GM19025 (cell line): Measurements from ENCODE around the gene PRKACB.
"Not testable (repeated sequence)": the region's sequence is repeated elsewhere in the genome, so short reads cannot be mapped to it uniquely, and the experiment has no call there.

Experiments
- ATAC-seq: cut with Tn5 transposase; IDR thresholded peaks from one replicate; pipeline ENCODE4 v1.9.1; 2021; ENCODE audit warnings: mild to moderate bottlenecking, low read depth, moderate library complexity; ENCODE audit not compliant: unreplicated experiment

Gene PRKACB

DNA sequence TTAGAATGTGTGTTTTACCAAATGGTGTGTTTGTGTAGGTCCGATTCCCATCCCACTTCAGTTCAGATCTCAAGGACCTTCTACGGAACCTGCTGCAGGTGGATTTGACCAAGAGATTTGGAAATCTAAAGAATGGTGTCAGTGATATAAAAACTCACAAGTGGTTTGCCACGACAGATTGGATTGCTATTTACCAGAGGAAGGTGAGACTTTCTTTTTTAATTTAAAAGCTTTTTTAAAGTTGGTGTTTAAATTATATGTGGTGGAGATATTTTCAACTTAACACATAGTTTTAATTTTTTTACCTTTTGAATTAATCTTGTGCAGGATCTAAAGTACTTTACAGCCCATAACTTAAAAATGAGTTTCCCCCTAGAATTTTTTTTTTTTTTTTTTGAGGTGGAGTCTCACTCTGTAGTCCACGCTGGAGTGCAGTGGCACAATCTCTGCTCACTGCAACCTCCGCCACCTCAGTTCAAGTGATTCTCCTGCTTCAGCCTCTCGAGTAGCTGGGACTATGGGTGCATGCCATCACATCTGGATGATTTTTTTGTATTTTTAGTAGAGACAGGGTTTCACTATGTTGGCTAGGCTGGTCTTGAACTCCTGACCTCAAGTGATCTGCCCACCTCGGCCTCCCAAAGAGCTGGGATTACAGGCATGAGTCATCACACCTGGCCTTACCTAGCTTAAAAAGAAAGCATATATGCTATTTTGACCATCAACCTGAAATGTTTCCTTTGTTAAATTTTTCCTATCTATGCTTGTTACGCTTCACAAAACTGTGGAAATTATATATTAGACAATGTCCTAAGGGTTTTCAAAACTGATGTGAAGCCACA, 70.3 kb downstream of the PRKACB start:
- ATAC-seq = no peak

DNA sequence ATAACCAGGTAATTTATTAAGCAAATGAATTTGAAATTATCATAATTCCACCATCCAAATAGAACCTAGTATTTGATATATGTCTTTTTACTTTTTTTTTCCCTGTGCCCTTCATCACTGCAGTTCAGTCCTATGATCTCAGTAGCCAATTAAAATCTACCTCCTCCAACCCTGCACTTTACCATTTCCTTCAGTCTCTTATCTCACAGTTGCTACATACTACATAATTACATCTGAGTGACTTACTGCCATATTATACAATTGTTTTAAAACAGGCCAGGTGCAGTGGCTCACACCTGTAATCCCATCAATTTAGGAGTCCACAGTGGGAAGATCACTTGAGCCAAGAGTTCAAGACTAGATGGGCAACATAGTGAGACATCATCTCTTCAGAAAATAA, 73.2 kb downstream of the PRKACB start:
- ATAC-seq = no peak

DNA sequence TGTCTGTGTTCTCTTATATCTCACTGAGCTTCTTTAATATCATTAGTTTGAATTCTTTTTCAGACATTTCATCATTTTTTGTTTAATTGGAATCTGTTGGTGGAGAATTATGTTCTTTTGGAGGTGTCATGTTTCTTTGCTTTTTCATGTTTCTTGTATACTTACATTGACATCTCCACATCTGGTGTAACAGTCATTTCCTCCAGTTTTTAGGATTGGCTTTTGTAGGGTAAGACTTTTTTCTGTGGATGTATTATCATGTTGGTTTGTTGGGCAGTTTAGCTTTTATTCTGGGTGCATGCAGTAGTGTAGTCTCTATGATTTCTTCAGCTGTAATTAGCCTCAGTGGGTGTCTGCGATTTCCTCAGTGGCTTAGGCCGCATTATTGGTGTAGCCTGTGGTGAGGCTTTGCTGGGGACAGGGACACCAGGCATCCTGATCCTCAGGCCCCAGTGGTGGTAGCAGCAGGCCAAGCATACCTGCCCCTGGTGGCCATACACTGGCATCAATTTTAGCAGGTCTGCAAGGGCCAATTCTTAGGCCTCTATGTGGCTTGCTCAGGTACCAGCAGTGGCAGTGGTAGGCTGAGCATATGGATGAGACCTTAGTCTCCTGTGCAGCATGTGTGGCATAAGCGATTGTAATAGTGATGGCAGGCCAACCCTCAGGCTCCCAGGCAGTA, 79.8 kb downstream of the PRKACB start:
- ATAC-seq = no peak

DNA sequence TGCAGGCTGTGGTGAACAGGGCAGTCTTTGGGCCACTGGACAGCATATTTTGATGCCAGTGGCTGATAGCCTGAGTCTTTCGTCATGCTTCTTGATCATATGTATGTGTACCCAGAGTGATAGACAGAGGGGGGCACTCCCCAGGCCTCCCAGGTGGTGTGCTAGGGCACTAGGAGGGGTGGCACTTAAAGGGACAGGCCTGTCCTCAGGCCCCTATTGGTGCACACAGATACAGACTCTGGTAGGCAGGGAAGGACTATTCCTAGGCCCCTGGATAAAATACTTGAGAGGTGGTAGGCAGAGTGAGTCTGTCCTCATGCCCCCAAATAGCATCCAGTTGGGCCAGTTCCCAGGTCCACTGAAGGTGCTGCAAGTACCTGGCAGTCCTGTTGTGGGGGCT, 80.8 kb downstream of the PRKACB start:
- no peak for ATAC-seq

DNA sequence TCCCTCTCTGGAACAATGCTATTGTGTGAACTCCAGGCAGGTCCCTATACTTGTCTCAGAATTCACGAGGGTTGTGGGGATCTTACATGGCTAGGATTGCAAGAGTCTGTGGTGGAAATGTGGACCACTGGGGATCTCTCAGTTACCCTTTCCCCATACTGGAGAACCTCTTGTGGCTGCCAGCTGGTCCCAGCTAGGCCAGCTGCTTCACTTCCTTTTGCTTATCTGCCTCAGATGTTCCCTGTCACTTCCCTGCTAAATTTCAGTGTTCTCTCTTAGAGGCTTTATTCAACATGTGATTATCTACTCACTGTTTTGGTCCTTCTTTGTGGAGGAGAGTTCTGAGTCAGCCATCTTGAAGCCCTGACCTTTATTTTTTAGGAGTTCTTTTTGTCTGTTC, 81.6 kb downstream of the PRKACB start:
- ATAC-seq = no peak

DNA sequence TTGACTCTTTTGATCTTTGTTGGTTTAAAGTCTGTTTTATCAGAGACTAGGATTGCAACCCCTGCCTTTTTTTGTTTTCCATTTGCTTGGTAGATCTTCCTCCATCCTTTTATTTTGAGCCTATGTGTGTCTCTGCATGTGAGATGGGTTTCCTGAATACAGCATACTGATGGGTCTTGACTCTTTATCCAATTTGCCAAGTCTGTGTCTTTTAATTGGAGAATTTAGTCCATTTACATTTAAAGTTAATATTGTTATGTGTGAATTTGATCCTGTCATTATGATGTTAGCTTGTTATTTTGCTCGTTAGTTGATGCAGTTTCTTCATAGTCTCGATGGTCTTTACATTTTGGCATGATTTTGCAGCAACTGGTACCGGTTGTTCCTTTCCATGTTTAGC, 88.6 kb downstream of the PRKACB start:
- not testable (repeated sequence) for ATAC-seq

DNA sequence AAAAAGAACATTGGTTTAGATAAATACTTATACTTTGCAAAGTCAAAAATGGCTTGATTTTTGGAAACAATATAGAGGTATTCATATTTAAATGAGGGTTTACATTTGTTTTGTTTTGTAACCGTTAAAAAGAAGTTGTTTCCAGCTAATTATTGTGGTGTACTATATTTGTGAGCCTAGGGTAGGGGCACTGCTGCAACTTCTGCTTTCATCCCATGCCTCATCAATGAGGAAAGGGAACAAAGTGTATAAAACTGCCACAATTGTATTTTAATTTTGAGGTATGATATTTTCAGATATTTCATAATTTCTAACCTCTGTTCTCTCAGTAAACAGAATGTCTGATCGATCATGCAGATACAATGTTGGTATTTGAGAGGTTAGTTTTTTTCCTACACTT, 92.2 kb downstream of the PRKACB start:
- ATAC-seq = no peak

DNA sequence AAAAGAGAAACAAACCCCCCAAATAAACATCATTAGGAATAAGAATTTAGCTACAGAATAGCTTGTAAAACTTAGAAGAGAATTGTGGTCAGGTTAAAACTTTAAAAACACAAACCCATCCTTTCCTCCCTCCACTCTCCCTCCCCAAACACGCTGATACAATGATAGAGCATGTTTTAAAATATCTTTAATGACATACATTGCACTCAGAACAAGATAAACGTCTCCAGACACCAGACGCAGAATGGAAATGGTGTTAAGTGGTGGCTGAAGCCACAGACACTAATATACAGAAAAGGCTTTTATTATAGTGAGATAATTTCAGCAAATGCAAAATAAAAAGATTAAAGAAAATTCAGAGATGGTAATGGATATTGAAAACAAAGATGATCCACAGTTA, 98.6 kb downstream of the PRKACB start:
- no peak for ATAC-seq

DNA sequence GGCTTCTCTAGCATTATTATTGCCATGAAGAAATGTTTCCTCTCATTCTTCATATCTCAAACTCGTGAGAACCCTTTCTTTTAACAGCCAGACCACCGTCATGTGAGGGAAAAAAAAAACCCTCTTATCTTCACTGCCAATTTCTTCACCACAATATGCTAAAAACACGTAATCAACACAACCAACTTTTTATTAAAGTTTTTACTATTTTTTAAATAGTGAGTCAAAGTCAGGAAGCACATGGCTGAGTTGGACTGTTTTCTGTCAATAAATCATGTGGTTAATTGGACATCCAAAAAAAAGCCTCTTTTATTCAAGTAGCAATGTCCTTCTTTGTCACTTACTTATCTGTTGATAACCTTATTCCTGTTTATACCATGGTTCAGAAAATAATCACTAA, 101.5 kb downstream of the PRKACB start:
- no peak for ATAC-seq

DNA sequence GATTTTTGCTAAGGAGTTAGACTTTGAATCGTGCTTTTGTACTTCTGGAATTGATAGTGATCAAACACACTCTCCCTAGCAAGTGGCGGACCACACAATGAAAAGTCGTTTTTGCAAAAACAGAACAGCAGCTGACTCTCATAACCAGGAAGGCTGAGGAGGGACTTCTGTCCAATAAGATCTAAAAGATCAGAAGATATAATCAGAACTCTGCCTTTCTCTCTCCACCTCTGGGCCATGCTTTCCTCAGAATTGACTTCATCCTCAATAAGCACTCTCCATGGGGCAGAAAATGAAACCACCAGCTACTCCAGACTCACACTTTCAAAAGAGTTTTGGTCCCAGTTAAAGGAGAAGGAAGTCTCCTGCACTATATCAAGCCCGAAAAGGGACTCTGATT, 102.1 kb downstream of the PRKACB start:
- no peak for ATAC-seq

DNA sequence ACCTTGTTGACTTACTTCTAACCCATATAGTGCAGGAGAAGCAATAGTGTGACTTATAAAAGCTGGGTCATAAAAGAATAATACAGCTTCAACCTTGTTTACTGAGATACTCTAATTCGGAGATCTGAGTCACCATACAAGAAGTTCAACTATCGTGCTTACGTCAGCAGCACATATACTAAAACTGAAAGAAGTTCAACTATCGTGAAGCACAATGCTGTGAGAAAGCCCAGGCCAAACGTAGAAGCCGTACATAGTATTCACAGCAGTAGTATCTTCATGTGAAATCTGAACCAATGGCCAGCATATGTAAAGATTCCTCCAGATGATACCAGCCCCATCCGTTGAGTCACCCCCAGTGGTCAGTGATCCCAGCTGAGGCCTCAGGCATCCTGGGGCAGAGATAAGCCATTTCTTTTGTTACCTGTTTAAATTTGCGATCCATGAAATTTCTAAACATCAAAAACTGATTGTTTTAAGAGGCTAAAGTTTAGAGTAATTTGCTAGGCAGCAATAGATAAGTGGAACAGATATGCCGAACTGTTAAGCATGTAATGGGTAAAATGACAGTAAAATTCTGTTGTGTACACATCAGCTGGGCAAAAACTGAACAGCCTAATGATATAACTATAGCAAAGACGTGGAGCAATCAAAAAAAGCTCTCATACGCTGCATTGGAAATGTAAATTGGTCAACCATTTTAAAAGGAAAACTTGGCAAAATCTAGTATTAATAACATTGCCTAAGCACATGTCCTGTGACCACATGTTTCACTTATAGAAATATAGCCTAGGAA, 103.6 kb downstream of the PRKACB start:
- ATAC-seq = no peak

DNA sequence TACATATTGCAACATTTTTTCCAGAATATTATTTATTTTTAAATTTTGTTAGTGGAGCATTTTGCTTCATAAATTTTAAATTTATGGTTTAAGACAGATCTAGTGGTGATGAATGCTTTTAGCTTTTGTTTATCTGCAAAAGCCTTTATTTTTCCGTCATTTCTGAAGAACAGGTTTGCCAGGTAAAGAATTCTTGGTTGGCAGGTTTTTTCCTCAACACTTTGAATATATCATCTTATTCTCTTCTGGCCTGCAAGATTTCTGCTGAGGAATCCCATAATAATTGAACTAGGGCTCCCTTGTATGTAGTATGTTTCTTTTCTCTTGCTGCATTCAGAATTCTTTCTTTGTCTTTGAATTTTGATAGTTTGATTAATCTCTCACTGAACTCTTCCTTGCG, 106.6 kb downstream of the PRKACB start:
- ATAC-seq = no peak

DNA sequence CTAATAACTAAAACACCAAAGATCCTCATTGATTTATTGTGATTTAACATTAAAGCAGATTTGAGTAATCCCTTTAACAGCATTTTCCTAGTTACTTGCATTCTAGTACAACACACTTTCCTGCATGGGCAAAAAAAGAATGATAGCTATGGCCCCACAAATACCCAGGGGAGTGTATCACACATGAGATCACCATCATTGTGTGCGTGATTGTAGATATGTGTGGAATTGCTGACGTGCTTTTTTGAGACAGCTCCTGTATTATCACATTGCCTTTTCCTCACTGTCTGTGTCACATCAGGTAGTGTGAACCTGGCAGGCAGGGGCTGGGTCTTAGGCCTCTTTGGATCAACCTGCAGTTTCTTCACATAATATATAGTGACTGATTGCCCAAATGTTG, 109.0 kb downstream of the PRKACB start:
- ATAC-seq = no peak

DNA sequence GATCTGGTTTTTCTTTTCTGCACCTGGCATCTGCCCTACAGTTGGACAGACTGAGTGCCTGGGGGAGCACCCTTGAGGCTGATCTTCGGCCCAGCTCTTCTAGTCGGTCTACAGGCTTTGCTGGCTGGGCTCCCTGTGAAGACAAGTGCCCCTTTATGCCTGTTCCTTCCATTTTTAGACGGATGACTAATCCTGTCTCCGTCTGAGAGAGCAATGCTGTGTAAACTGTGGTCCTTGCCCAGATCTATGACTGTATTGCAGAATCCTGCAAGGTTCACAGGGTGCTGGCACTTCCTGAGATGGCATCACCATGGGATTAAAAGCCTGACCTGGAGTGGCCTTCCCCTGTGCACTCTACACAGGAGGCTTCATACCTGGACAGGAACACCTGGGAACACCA, 109.8 kb downstream of the PRKACB start:
- no peak for ATAC-seq

DNA sequence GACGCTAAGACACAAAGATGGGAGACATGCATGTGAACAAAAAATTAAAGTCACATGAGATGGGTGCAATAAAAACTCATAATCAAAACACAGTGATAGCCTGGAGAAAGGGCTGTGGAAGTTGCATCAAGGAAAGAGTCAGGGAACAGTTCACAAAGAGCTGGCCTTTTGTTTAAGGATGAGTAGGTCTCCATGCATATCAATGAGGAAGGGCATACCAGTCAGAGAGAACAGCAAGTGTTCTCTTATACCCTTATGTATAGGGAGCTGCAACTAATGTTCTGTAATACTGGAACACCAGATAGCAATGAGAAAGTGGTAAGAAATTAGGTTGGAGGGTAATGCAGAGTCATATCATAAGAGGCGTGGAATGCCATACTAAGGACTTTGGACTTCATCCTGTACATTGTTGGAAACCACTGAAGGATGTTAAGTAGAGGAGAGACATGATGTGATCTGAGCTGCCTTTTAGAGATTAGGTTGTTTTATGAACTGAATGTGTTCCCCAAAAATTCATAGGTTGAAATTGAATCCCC, 110.7 kb downstream of the PRKACB start:
- ATAC-seq = no peak

DNA sequence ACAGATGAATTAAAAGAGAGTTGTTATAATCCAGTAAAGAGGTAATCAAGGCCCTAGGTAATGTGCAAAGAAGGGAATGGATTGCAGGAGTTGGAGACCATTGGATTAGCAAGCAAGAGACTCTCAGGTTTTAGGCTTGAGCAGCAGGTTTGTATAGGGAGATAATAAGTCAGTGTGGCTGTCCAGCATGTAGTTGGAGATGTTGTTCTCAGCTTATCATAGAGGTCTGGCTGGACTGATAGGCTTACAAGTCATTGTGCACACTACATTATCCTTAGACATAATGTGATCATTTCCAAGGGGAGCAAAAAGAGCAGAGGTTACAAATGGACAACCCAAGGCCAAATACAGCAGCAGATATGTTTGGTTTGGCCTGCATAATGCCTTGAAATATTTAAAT, 111.5 kb downstream of the PRKACB start:
- ATAC-seq = no peak

DNA sequence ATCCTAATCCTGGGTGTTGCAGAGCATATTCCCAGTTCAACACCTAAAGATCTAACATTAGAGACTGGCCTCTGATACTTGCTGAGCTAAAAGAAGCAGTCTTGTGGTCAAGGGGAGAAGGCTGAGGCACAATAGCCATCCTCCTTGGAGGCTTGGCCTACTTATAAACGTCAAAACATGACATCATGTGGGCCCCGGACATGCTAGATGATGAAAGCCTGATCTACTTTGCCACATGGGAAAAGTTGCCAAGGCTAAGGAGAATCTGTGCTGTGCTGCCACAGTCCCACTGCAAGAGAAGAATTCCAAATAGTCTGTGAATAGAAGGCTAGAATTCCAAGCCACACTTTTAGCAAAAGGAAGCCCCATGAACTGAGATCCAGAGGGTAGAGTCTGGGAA, 113.5 kb downstream of the PRKACB start:
- no peak for ATAC-seq

DNA sequence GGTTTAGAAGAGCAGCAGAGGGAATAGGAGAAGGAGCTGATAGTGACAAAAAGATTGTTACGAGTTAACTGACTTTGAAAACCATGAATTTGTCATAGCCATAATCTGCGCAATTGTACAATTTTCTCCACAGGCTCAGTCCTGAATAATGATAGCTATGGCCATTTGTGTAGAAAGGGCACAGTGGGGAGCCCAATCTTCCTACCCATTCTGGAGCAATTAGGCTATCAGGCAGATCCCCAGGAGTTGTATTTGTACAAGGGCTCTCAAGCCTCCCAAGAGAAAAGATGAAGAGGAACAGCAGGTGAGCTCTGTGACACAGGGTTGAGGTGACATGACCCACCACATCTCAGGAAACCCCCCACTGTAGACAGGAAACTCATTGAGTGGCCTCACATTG, 115.3 kb downstream of the PRKACB start:
- ATAC-seq = no peak

DNA sequence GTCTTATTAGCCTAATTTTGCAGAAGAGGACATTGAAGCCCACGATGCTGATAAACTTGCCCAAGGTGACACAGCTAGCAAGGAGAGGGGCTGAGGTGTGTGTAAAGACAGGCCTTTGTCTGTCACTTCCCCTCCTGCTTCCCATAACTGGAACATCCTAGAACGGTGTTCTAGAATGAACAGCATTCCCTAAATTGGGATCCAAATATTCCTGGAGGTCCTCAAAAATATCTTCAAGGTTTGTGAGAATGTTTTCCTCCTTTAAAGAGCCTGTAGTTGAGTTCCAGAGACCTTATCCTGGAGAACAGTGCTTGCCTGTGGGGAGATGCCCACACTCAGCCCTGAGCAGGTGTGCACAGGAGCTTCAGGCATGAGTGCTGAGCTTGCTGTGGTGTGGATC, 115.9 kb downstream of the PRKACB start:
- ATAC-seq = no peak

DNA sequence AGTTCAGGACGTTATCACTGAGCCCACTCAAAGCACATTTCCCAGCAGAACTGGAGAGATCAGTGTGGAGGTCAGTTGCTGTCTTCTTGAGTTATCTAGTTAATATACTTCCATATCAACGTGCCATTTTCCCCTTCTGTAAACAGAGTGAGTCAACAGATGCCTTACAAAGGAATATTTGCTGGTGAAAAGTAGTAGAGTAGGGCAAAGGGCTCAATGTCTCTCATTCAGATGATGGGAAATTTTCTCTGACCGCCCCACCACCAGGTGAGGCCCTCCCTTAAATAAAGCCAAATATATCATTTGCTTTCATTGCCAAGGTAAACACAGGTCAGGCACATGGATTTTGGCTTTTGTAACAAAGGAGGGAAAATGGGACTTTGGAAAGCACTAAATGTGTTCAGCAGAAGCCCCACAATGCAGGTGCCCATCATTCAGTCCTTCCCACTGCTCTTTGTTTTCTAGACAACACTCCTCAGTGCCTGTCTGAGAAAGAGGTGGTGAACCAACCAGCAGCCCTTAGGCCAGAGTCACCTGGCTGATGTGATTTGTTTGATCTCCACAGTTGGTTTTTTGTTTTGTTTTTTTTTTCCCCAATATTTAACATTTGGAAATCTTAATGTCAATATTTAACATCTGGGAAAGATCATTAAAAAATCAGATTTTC, 116.9 kb downstream of the PRKACB start:
- no peak for ATAC-seq

DNA sequence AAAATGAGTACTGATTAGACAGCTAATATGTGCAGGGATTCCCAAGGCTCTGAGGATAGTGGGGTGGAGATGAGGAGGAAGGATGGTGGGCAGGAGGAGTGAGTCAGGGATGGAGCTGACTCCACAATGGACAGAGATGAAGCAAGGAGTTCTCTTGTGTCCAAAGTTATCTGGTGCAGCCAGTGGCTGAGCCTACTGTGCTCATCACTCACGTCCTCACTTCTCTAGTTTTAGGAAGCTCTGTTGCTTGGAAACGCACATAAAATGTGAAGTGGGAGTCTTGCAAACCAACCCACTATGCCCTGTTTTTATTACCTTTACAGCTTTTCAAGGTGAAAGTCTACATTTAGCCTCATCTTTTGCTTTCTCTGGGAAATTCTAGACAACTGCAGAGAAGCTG, 120.9 kb downstream of the PRKACB start:
- no peak for ATAC-seq
